PC-3 (cell line): ENCODE results near the gene SMTNL1.
A peak's percentile ranks its signal among the peaks of the same experiment; 100 is the strongest.

Experiments
- CTCF ChIP-seq: fragments of 300-600 bp; sonication (generic); conservative IDR thresholded peaks from 2 replicates; pipeline ENCODE4 v1.5.1; 2017; ENCODE audit warnings: antibody characterized with exemption, low read depth, mild to moderate bottlenecking, low read length
- EZH2 ChIP-seq: fragments of 300-600 bp; sonication (generic); IDR thresholded peaks from one replicate; pipeline ENCODE4 v1.6.1; 2017; ENCODE audit warnings: antibody characterized with exemption, mild to moderate bottlenecking, low read length; ENCODE audit not compliant: unreplicated experiment
- EZH2phosphoT487 ChIP-seq: fragments of 300-600 bp; sonication (generic); IDR thresholded peaks from 2 replicates; pipeline ENCODE4 v1.6.1; 2018; ENCODE audit warnings: mild to moderate bottlenecking, antibody characterized with exemption, low read length, borderline replicate concordance

- TF ChIP-seq CTCF (peak; percentile 99), EZH2 (no peak), EZH2phosphoT487 (no peak)
These were observed 10.3 kb upstream of the SMTNL1 start for GRCh38 chr11:57527056-57527631.
